Peyer's patch (tissue), 4 donors: ENCODE data around the gene PLN.

Experiments used
- POLR2A ChIP-seq, 2 donors: fragments of 450-650 bp; IDR thresholded peaks; one replicate each; pipeline ENCODE4 v1.5.1; 2017; ENCODE audit warnings: antibody characterized with exemption in 2 of 2, mild to moderate bottlenecking in 2 of 2, moderate library complexity in 2 of 2
- TF ChIP-seq, protein P1 (sequence below), 6 experiments: fragments of 450-650 bp in 4 of 6; fragments of 200-600 bp in 2 of 6; sonication (generic) in 1 of 6; IDR thresholded peaks; one replicate each; pipeline ENCODE4 v1.5.1; 2017 to 2019; ENCODE audit warnings: antibody characterized with exemption in 6 of 6, mild to moderate bottlenecking in 3 of 6, moderate library complexity in 1 of 6

DNA sequence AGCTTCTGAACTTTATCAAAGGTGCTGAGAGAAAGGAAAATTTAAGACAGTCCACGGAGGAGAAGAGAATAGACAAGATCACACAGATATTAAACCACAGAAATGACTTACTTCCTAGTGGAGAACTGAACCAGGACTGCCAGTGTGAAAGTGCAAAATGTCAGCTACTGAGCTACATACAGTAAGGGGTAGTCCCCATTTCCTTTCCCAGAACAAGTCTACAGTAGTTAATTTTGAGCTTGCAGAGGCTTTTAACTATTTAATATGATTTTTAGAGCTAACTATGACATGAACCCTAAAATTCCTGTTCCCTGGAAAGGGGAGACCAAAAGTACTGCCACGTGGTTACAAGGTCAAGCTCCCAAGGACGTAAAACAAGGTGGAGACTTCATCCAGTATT lies 58.2 kb downstream of the PLN start:
- TF ChIP-seq, protein P1, sequence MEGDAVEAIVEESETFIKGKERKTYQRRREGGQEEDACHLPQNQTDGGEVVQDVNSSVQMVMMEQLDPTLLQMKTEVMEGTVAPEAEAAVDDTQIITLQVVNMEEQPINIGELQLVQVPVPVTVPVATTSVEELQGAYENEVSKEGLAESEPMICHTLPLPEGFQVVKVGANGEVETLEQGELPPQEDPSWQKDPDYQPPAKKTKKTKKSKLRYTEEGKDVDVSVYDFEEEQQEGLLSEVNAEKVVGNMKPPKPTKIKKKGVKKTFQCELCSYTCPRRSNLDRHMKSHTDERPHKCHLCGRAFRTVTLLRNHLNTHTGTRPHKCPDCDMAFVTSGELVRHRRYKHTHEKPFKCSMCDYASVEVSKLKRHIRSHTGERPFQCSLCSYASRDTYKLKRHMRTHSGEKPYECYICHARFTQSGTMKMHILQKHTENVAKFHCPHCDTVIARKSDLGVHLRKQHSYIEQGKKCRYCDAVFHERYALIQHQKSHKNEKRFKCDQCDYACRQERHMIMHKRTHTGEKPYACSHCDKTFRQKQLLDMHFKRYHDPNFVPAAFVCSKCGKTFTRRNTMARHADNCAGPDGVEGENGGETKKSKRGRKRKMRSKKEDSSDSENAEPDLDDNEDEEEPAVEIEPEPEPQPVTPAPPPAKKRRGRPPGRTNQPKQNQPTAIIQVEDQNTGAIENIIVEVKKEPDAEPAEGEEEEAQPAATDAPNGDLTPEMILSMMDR (IDR thresholded peaks at IDR 0.05) = no peak
- no peak for TF ChIP-seq POLR2A (IDR thresholded peaks at IDR 0.05)
